ENCODE results near the gene HABP4. TPM values are rescaled to one million over a fixed set of nuclear protein-coding genes. Genes with fewer than 3 reads are reported as not detected.
A peak's percentile ranks its signal among the peaks of the same experiment; 100 is the strongest.

The HABP4 gene
- total RNA-seq, 4 donors from 2014 or later: 18.4 to 24.1 (median 20.8) TPM

DNA sequence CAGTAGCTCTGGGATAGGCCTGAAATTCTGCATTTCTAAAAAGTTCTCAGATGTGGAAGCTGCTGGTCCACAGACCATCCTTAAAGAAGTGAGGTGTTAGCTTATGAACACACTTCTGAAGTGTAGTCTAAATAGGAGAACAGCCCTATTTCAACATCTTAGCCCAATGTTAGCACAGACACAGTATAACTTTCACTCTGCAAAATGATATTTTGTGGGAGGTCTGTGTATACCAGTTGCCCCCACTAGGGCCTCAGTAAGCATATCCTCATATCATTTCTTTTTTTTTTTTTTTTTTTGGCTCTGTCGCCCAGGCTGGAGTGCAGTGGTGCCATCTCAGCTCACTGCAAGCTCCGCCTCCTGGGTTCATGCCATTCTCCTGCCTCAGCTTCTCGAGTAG lies 7.5 kb upstream of the HABP4 start:
- no peak overlapping the region for H3K4me3 ChIP-seq (replicated peaks in 1 of 3)
- no peaks in the 10 kb centered on the region for H3K4me1 ChIP-seq
- no peaks in the 10 kb centered on the region for H3K27me3 ChIP-seq
- no peak for TF ChIP-seq POLR2A (IDR thresholded peaks at IDR 0.05)
- no peaks in the 10 kb centered on the region for H3K9me3 ChIP-seq
- DNase-seq: no peak
- intact Hi-C loops (cut with DNase I): loop anchor here (10.0 kb wide), 3 partner anchors 62 to 182 kb away; no protein-coding TSS in a partner anchor
- no peak overlapping the region for H3K27ac ChIP-seq
- no peaks in the 10 kb centered on the region for H3K36me3 ChIP-seq
- WGBS, 2 donors: 84 to 91% methylated on average over 3 of the region's 3 CpGs

- no peak overlapping the region for H3K4me3 ChIP-seq (replicated peaks in 1 of 3)
- no peaks in the 10 kb centered on the region for H3K27me3 ChIP-seq
- intact Hi-C loops (cut with DNase I): loop anchor here (5.0 to 10.0 kb wide), 4 partner anchors 57 to 177 kb away; no protein-coding TSS in a partner anchor
- H3K9me3 ChIP-seq: no peaks in the 10 kb centered on the region
- H3K4me1 ChIP-seq: peaks cover 3 to 4% of the 10 kb centered on the region in 2 donors
- H3K27ac ChIP-seq: no peak overlapping the region
- DNase-seq: no peak
- WGBS, 2 donors: 92 to 94% methylated on average over 3 of the region's 3 CpGs
- no peaks in the 10 kb centered on the region for H3K36me3 ChIP-seq
- TF ChIP-seq CTCF (IDR thresholded peaks at IDR 0.05): no peak
- no peak for TF ChIP-seq POLR2A (IDR thresholded peaks at IDR 0.05)
Measured at GRCh38 chr9:96447406-96447805, 2.6 kb upstream of the HABP4 start.

GRCh38 chr9:96448546-96449170 lies 1.3 kb upstream of the HABP4 start:
- Histone ChIP-seq H3K9me3 (no peaks in the 10 kb centered on the region), H3K27me3 (no peaks in the 10 kb centered on the region), H3K4me3 (replicated peaks in 1 of 3) (no peak overlapping the region), H3K4me1 (peaks cover 3 to 4% of the 10 kb centered on the region in 2 donors), H3K27ac (no peak overlapping the region), H3K36me3 (no peaks in the 10 kb centered on the region)
- no peak for DNase-seq
- intact Hi-C loops (cut with DNase I): loop anchor here (5.0 to 10.0 kb wide), 4 partner anchors 56 to 176 kb away; no protein-coding TSS in a partner anchor
- WGBS, 2 donors: 85 to 89% methylated on average over 11 of the region's 11 CpGs
- TF ChIP-seq CTCF (IDR thresholded peaks at IDR 0.05): no peak
- no peak for TF ChIP-seq POLR2A (IDR thresholded peaks at IDR 0.05)

DNA sequence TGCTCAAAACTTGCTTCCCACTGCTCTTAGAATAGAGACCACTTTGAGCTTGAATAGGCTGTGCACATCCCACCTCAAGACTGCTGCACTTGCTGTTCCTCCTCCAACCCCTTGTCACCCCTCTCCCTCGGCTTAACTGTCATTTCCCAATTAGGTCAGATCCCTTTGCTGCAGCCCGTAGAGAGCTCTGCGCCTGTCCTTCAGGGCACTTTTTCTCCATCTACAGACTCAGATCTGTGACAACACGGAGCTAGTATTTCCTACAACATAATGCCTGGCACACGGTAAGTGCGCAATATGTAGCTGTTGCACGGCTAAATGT lies 485 bp upstream of the HABP4 start:
- Histone ChIP-seq H3K36me3 (no peaks in the 10 kb centered on the region), H3K9me3 (no peaks in the 10 kb centered on the region), H3K27me3 (no peaks in the 10 kb centered on the region), H3K4me1 (peaks cover 3 to 4% of the 10 kb centered on the region in 2 donors), H3K4me3 (replicated peaks in 1 of 3) (peak overlapping the region in 2 of 3 donors; percentile 5 to 54), H3K27ac (peak overlapping the region in 2 of 3 donors; percentile 22 to 51)
- intact Hi-C loops (cut with DNase I): loop anchor here (5.0 to 10.0 kb wide), 4 partner anchors 55 to 175 kb away; no protein-coding TSS in a partner anchor
- no peak for TF ChIP-seq CTCF (IDR thresholded peaks at IDR 0.05)
- no peak for TF ChIP-seq POLR2A (IDR thresholded peaks at IDR 0.05)
- no peak for DNase-seq
- 1 to 2% methylated on average over 7 of the region's 7 CpGs for WGBS, 2 donors

GRCh38 chr9:96450613-96451528 lies 902 bp downstream of the HABP4 start:
- peaks cover 3 to 4% of the 10 kb centered on the region in 2 donors for H3K4me1 ChIP-seq
- intact Hi-C loops (cut with DNase I): loop anchor here (5.0 kb wide), 1 partner anchor 216 kb away; no protein-coding TSS in a partner anchor
- no peaks in the 10 kb centered on the region for H3K36me3 ChIP-seq
- DNase-seq: peak; percentile 53 to 55
- H3K27ac ChIP-seq: peak overlapping the region in 2 of 3 donors; percentile 43 to 73
- H3K4me3 ChIP-seq (replicated peaks in 1 of 3): peak overlapping the region; percentile 26 to 59 (median 54)
- 3 to 5% methylated on average over 10 to 27 of the region's 63 CpGs for WGBS, 2 donors
- no peaks in the 10 kb centered on the region for H3K9me3 ChIP-seq
- H3K27me3 ChIP-seq: no peaks in the 10 kb centered on the region
- TF ChIP-seq CTCF (IDR thresholded peaks at IDR 0.05) (no peak), POLR2A (IDR thresholded peaks at IDR 0.05) (peak in 1 of 2 donors; percentile 22)
